ENCODE data around the gene HBA1. TPM values are rescaled to one million over a fixed set of nuclear protein-coding genes. Genes with fewer than 3 reads are reported as not detected.
"Not testable (repeated sequence)": the region's sequence is repeated elsewhere in the genome, so short reads cannot be mapped to it uniquely, and the experiment has no call there.

The HBA1 gene
- total RNA-seq, 1 donor from 2014 or later, result not detected

GRCh38 chr16:181565-182021, 5.1 kb downstream of the HBA1 start:
- Mint-ChIP-seq H3K27ac (no peak overlapping the region), H3K36me3 (ENCODE audit: low read depth) (no peaks in the 10 kb centered on the region), H3K27me3 (ENCODE audit: insufficient read depth) (peaks cover 27% of the 10 kb centered on the region), H3K4me3 (no peak overlapping the region), H3K4me1 (ENCODE audit: low read depth) (no peaks in the 10 kb centered on the region), H3K9me3 (no peaks in the 10 kb centered on the region)
- intact Hi-C loops (cut with micrococcal nuclease), result loop anchor here (1.0 to 5.0 kb wide), 6 partner anchors 15 to 181 kb away; partner anchors contain the start of gene NPRL3
- no peak for DNase-seq (ENCODE audit: low spot score)

DNA sequence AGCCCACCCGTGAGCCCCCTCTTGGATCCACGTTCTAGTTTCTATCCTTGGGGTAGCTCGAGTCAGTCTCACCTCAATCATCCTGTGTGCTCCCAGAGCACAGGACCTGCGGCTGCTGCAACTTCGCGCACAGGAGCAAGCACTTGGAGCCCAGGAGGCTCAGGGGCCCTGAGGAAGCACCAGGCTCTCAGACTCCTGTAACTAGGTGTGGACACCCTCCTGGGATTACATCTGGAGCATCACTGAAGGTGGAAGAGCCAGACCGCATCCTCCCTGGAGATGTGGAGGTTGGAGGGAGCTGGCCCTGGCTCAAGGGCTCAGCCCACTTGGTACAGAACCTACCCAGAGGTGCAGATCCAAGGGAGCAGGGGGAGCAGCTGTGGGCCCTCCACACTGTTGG, 6.5 kb downstream of the HBA1 start:
- DNase-seq (ENCODE audit: low spot score), result no peak
- intact Hi-C loops (cut with micrococcal nuclease), result loop anchor here (5.0 kb wide), 1 partner anchor 179 kb away; no protein-coding TSS in a partner anchor
- Mint-ChIP-seq H3K4me3 (no peak overlapping the region), H3K4me1 (ENCODE audit: low read depth) (no peaks in the 10 kb centered on the region), H3K27ac (no peak overlapping the region), H3K9me3 (no peaks in the 10 kb centered on the region), H3K36me3 (ENCODE audit: low read depth) (no peaks in the 10 kb centered on the region), H3K27me3 (ENCODE audit: insufficient read depth) (peaks cover 17% of the 10 kb centered on the region)

GRCh38 chr16:185213-185612, 8.7 kb downstream of the HBA1 start:
- no peaks in the 10 kb centered on the region for H3K27me3 Mint-ChIP-seq (ENCODE audit: insufficient read depth)
- H3K27ac Mint-ChIP-seq, result no peak overlapping the region
- no peak overlapping the region for H3K4me3 Mint-ChIP-seq
- no peaks in the 10 kb centered on the region for H3K9me3 Mint-ChIP-seq
- peaks cover 6% of the 10 kb centered on the region for H3K4me1 Mint-ChIP-seq (ENCODE audit: low read depth)
- H3K36me3 Mint-ChIP-seq (ENCODE audit: low read depth), result peaks cover 16% of the 10 kb centered on the region
- no peak for DNase-seq (ENCODE audit: low spot score)
- intact Hi-C loops (cut with micrococcal nuclease), result no loop called here

DNA sequence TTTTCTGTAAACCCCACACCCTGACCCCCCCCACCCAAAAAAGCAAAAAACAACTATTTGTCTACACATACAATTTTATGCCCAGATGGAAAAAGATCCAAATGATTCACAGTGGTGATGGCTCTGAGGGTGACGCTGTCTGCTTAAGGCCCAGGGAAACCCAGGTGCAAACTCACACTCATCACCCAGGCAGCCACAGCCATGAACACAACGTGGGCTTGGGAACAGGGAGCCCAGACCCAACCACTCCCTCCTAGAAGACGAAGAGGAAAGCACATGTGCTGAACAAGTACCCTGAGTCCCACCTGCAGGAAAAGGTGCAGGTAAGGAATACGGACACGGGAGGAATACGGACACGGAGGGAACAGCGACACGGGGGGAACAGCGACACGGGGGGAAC, 9.2 kb downstream of the HBA1 start:
- no peaks in the 10 kb centered on the region for H3K9me3 Mint-ChIP-seq
- H3K27me3 Mint-ChIP-seq (ENCODE audit: insufficient read depth), result no peaks in the 10 kb centered on the region
- peaks cover 16% of the 10 kb centered on the region for H3K36me3 Mint-ChIP-seq (ENCODE audit: low read depth)
- no peak for DNase-seq (ENCODE audit: low spot score)
- H3K4me3 Mint-ChIP-seq, result no peak overlapping the region
- no peak overlapping the region for H3K27ac Mint-ChIP-seq
- peaks cover 6% of the 10 kb centered on the region for H3K4me1 Mint-ChIP-seq (ENCODE audit: low read depth)
- intact Hi-C loops (cut with micrococcal nuclease), result no loop called here

DNA sequence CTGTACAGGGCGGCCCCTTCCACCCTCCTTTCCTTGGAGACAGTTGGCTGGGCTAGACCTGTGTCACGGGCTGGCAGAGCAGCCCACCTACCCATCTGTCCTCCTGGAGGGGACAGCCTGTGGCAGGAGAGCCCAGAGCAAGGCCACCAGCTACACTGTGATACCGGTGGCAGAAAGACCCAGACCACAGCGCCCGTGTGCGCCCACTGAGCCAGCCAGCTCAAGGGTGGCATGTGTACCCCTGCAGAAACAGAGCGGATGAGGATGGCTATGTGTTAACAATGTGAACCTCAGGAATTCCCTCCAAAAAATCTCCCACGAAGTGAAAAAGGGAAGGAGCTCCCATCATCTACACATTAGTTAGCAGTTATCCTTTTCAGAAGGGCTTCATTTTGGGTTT, 10.8 kb downstream of the HBA1 start:
- H3K4me3 Mint-ChIP-seq, result no peak overlapping the region
- H3K9me3 Mint-ChIP-seq, result no peaks in the 10 kb centered on the region
- H3K27ac Mint-ChIP-seq, result no peak overlapping the region
- H3K36me3 Mint-ChIP-seq (ENCODE audit: low read depth), result peaks cover 28% of the 10 kb centered on the region
- DNase-seq (ENCODE audit: low spot score), result no peak
- no peaks in the 10 kb centered on the region for H3K27me3 Mint-ChIP-seq (ENCODE audit: insufficient read depth)
- intact Hi-C loops (cut with micrococcal nuclease), result no loop called here
- peaks cover 6% of the 10 kb centered on the region for H3K4me1 Mint-ChIP-seq (ENCODE audit: low read depth)

- DNase-seq (ENCODE audit: low spot score), result no peak
- no peak overlapping the region for H3K4me3 Mint-ChIP-seq
- H3K27ac Mint-ChIP-seq, result no peak overlapping the region
- H3K9me3 Mint-ChIP-seq, result no peaks in the 10 kb centered on the region
- no peaks in the 10 kb centered on the region for H3K27me3 Mint-ChIP-seq (ENCODE audit: insufficient read depth)
- peaks cover 6% of the 10 kb centered on the region for H3K4me1 Mint-ChIP-seq (ENCODE audit: low read depth)
- peaks cover 35% of the 10 kb centered on the region for H3K36me3 Mint-ChIP-seq (ENCODE audit: low read depth)
- intact Hi-C loops (cut with micrococcal nuclease), result no loop called here
Measured at GRCh38 chr16:188674-189073, 12.2 kb downstream of the HBA1 start.

GRCh38 chr16:189604-190186, 13.2 kb downstream of the HBA1 start:
- Mint-ChIP-seq H3K27me3 (ENCODE audit: insufficient read depth) (no peaks in the 10 kb centered on the region), H3K36me3 (ENCODE audit: low read depth) (peaks cover 35% of the 10 kb centered on the region), H3K9me3 (no peaks in the 10 kb centered on the region), H3K4me1 (ENCODE audit: low read depth) (peaks cover 6% of the 10 kb centered on the region), H3K27ac (no peak overlapping the region), H3K4me3 (no peak overlapping the region)
- DNase-seq (ENCODE audit: low spot score), result no peak
- intact Hi-C loops (cut with micrococcal nuclease), result no loop called here

GRCh38 chr16:191831-192230, 15.4 kb downstream of the HBA1 start:
- Mint-ChIP-seq H3K36me3 (ENCODE audit: low read depth) (peaks cover 37% of the 10 kb centered on the region), H3K4me1 (ENCODE audit: low read depth) (peaks cover 6% of the 10 kb centered on the region), H3K9me3 (no peaks in the 10 kb centered on the region), H3K27ac (no peak overlapping the region), H3K4me3 (no peak overlapping the region), H3K27me3 (ENCODE audit: insufficient read depth) (no peaks in the 10 kb centered on the region)
- DNase-seq (ENCODE audit: low spot score), result no peak
- intact Hi-C loops (cut with micrococcal nuclease), result no loop called here

GRCh38 chr16:192686-193085, 16.2 kb downstream of the HBA1 start:
- H3K36me3 Mint-ChIP-seq (ENCODE audit: low read depth), result peaks cover 42% of the 10 kb centered on the region
- intact Hi-C loops (cut with micrococcal nuclease), result no loop called here
- H3K4me1 Mint-ChIP-seq (ENCODE audit: low read depth), result peaks cover 6% of the 10 kb centered on the region
- no peaks in the 10 kb centered on the region for H3K9me3 Mint-ChIP-seq
- H3K27ac Mint-ChIP-seq, result peak overlapping the region; percentile 55
- DNase-seq (ENCODE audit: low spot score), result no peak
- no peak overlapping the region for H3K4me3 Mint-ChIP-seq
- no peaks in the 10 kb centered on the region for H3K27me3 Mint-ChIP-seq (ENCODE audit: insufficient read depth)

DNA sequence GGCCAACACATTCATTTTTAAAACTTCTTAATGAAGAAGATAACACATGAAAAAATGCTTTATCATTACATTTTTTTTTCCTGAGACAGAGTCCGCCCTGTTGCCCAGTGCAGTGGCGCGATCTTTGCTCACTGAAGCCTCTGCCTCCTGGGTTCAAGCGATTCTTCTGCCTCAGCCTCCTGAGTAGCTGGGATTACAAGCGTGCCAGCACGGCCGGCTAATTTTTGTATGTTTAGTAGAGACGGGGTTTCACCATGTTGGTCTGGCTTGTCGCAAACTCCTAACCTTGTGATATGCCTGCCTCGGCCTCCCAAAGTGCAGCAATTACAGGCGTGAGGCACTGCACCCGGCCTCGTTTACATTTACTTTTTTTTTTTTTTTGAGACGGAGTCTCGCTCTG, 17.0 kb downstream of the HBA1 start:
- intact Hi-C loops (cut with micrococcal nuclease), result no loop called here
- Mint-ChIP-seq H3K4me1 (ENCODE audit: low read depth) (peaks cover 6% of the 10 kb centered on the region), H3K9me3 (no peaks in the 10 kb centered on the region), H3K27ac (no peak overlapping the region), H3K27me3 (ENCODE audit: insufficient read depth) (no peaks in the 10 kb centered on the region), H3K36me3 (ENCODE audit: low read depth) (peaks cover 43% of the 10 kb centered on the region), H3K4me3 (no peak overlapping the region)
- no peak for DNase-seq (ENCODE audit: low spot score)

DNA sequence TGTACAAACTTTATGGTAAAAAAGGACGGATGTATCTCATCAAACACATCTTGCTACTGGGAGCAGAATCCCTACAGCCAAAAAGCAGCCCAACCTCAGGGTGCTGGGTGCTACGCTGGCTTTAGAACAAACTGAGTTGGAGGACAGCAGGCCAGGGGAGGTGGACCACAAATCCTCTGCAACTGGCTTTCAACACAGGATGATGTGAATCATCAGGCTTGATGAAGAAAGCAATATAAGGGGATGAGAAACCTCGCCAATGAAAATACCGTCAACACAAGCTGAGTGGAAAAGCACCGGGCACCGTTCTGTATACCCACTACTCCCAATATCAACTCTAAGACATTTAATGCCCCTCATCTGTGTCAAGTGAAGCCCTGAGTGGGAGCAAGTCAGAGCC, 18.0 kb downstream of the HBA1 start:
- Mint-ChIP-seq H3K9me3 (no peaks in the 10 kb centered on the region), H3K27ac (no peak overlapping the region), H3K27me3 (ENCODE audit: insufficient read depth) (no peaks in the 10 kb centered on the region), H3K36me3 (ENCODE audit: low read depth) (peaks cover 35% of the 10 kb centered on the region), H3K4me1 (ENCODE audit: low read depth) (no peaks in the 10 kb centered on the region), H3K4me3 (no peak overlapping the region)
- no peak for DNase-seq (ENCODE audit: low spot score)
- intact Hi-C loops (cut with micrococcal nuclease), result no loop called here

DNA sequence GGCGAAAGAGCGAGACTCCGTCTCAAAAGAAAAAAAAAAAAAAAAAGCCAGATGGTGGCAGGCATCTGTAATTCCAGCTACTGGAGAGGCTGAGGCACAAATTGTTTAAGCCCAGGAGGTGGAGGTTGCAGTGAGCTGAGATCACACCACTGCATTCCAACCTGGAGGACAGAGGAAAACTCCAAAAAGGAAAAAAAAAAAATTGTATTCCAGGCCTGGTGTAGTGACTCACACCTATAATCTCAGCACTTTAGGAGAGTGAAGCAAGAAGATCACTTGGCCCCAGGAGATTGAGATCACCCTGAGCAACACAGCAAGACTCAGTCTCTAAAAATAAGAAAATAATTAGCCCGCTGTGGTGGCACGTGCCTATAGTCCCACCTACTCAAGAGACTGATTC, 23.9 kb downstream of the HBA1 start:
- H3K27ac Mint-ChIP-seq, result no peak overlapping the region

DNA sequence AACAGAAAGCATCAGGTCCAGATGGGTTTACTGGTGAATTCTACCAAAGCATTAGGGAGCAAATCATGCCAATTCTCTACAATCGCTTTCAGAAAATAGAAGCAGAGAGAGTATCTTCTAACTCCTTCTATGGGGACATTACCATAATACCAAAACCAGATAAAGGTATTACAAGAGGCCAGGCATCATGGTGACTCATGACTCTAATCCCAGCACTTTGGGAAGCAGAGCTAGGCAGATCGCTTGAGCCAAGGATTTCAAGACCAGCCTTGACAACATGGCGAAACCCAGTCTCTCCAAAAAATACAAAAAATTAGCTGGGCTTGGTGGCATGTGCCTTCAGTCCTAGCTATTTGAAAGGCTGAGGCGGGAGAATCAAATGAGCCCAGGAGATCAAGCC, 26.8 kb downstream of the HBA1 start:
- H3K4me1 Mint-ChIP-seq (ENCODE audit: low read depth), result peaks cover 10% of the 10 kb centered on the region
- DNase-seq (ENCODE audit: low spot score), result no peak
- intact Hi-C loops (cut with micrococcal nuclease), result no loop called here
- no peaks in the 10 kb centered on the region for H3K9me3 Mint-ChIP-seq
- H3K4me3 Mint-ChIP-seq, result no peak overlapping the region
- H3K27me3 Mint-ChIP-seq (ENCODE audit: insufficient read depth), result no peaks in the 10 kb centered on the region
- no peak overlapping the region for H3K27ac Mint-ChIP-seq
- peaks cover 28% of the 10 kb centered on the region for H3K36me3 Mint-ChIP-seq (ENCODE audit: low read depth)

More for the DNA sequence above, 23.9 kb downstream of the HBA1 start:
- H3K36me3 Mint-ChIP-seq (ENCODE audit: low read depth), result peaks cover 24% of the 10 kb centered on the region
- no peaks in the 10 kb centered on the region for H3K4me1 Mint-ChIP-seq (ENCODE audit: low read depth)
- no peak overlapping the region for H3K4me3 Mint-ChIP-seq
- intact Hi-C loops (cut with micrococcal nuclease), result no loop called here
- H3K9me3 Mint-ChIP-seq, result no peaks in the 10 kb centered on the region
- H3K27me3 Mint-ChIP-seq (ENCODE audit: insufficient read depth), result no peaks in the 10 kb centered on the region
- DNase-seq (ENCODE audit: low spot score), result no peak

GRCh38 chr16:204046-204445, 27.6 kb downstream of the HBA1 start:
- H3K4me3 Mint-ChIP-seq; intact Hi-C loops (cut with micrococcal nuclease); H3K9me3 Mint-ChIP-seq; DNase-seq (ENCODE audit: low spot score); H3K4me1 Mint-ChIP-seq (ENCODE audit: low read depth); H3K27me3 Mint-ChIP-seq (ENCODE audit: insufficient read depth); H3K27ac Mint-ChIP-seq: not testable (repeated sequence)
- peaks cover 33% of the 10 kb centered on the region for H3K36me3 Mint-ChIP-seq (ENCODE audit: low read depth)

Measured in activated T-helper 1 cell treated with anti-CD3 and anti-CD28 coated beads, Interleukin-12 subunit alpha, Interleukin-12 subunit beta, Interleukin-2, Interleukin-4 antibody, amounts not matched to agents 30 ng/mL and 10 ng/mL and 1 ng/mL, durations not matched to agents 14 hours and 24 hours and 36 hours (primary cell).